Measurements from ENCODE around the gene POLR2H.

Gene POLR2H

DNA sequence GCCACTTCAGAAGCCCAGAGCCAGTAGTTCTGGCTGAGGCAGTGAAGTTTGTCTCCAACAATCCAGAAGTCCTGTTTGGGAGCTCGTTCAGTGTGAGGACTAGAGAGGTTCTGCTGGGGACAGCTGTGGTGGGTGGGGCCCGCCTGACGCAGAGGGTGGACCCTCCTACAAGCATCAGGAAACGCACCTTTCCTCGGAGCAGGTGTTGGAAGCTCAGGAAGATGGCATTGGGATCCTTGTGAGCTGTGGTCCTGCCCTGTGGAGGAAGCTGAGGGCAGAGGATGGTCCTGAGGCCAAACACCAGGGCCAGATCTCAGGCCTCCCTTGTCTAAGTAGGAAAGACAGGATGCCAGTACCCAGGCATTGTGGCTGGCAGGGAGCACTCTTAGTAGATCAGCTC, 11.4 kb downstream of the POLR2H start:
- no peak for DNase-seq

DNA sequence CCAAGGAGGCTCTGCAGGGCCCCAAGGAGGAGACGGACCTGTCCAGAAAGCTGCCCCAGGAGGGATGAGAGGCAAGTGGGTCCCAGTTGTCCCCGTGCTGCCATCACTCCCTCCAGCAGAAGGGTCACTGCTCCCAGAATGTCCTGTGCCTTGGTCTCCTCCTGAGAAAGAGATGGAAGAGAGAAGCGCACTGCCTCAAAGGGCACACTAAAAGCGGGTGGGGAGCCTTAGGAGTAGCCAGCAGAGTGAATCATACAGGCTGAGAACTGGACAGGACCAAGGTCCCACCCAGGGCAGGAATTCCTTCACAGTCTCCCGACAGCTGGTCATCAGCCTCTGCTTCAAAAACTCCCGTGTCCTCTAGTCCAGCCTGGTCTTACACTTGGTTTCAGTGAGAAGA, 11.9 kb downstream of the POLR2H start:
- no peak for DNase-seq

DNA sequence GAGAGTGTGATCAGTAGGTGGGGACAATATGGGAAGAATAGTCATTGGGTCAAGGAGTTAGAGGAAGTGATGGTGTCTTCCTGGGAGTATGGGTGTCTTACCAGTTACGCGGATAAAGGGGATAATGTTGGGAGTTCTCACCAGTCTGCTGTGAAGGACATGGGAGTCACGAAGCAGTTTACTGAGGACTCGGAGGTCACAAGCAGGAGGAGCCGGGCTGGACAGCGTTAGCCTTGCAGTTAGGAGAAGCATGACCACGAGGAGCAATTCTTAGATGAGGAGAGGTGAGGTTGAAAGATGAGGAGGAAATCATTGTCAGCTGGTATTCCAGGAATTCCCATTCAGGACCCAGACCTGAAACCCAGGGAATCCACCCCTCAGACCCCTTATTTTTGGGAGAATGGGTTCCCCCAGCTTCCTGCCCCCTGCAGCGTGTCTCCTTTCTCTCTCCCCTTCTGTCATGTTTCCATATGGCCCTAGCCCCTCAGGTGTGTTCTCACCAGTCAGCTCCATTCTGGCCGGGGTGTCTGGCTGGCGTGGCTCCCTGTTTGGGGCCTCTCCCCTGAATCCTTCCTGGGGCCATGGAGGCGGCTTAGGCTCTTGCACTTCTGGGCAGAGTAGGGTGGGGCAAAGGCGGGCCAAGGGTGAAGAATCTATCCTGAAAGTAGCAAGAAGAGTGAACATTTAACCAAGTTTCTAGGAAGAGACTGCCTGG, 14.4 kb downstream of the POLR2H start:
- no peak for DNase-seq

DNA sequence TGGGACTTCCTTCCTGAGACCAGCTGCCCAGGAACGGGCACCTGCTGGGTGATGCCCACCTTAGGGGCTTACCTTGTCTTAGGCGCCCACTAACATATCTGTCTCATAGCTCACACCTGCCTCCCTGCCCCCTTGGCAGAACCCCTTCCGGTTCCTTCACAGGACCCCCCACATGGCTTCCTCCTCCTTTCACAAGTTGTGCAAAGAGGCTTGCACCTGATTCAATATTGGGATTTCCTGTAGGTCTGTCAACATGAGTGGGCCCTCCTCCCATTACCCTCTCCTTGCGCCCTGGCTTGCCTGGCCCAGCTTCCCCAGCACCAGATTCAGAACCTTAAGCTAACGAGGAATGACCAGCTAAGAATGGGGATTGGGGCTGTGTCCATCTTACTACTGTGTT, 15.9 kb downstream of the POLR2H start:
- DNase-seq = no peak

DNA sequence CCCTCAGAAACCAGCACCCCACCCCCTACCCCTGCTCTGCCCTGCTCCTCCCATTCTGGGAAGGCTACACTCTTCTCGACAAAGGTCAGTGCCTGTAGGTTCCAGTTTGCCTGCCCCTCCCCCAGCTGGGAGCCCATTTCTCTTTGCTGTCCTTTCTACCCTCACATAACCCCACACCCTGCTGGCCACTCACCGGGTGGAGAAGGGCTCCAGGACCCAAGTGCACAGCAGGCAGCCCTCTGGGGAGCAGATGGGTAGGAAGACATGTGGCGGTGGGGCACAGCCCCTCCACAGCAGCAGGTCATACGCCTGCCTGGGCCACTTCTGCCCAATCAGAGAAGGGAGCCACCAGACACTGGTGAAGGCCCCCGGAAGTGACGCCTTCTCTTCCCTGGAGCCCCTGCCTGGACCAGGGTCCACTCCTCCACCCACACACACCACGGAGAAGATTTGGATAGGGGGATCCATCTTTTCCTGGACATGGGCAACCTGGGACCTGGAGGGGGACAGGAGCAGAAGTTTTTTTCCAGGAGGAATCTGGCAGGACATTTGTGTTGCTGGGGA, 16.5 kb downstream of the POLR2H start, which contains the start of gene THPO:
Gene THPO (minus strand): TSS at position 326 of the 564 bp plus-strand sequence. CDS start 1,948 bp downstream, outside the sequence.
- DNase-seq = no peak

DNA sequence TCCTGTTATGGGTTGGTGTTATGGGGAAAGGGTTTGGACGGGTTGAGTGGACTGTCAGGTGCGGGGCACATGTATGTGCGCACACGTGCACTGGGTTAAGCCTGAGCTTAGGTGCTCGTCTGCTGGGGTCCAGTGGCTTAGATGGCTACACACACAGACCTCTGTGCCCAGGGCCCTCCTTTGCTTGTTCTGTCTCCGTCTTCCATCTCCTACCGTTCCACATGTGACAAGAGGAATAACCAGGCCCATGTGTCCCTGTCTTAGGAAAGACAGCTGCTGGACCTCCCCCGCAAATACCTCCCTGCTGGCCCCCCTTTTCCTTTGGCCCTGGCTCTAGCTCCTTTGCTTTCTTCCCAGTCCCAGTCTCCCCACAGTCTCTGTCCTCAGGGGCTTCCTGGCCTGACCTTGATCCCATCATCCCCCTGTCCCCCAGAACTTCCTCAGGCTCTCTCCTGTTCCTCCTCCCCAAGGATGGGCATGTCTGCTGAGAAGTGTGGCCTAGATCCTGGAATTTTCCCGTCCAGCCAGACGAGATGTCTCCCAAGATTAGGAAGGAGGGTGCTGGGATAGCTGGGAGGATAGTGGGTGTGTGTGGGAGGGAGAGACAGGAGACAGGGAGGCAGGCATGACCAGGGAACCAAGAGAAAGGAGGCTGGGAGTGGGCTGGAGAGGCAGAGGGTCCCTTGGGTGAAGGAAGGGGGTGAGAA, 17.3 kb downstream of the POLR2H start:
- no peak for DNase-seq

DNA sequence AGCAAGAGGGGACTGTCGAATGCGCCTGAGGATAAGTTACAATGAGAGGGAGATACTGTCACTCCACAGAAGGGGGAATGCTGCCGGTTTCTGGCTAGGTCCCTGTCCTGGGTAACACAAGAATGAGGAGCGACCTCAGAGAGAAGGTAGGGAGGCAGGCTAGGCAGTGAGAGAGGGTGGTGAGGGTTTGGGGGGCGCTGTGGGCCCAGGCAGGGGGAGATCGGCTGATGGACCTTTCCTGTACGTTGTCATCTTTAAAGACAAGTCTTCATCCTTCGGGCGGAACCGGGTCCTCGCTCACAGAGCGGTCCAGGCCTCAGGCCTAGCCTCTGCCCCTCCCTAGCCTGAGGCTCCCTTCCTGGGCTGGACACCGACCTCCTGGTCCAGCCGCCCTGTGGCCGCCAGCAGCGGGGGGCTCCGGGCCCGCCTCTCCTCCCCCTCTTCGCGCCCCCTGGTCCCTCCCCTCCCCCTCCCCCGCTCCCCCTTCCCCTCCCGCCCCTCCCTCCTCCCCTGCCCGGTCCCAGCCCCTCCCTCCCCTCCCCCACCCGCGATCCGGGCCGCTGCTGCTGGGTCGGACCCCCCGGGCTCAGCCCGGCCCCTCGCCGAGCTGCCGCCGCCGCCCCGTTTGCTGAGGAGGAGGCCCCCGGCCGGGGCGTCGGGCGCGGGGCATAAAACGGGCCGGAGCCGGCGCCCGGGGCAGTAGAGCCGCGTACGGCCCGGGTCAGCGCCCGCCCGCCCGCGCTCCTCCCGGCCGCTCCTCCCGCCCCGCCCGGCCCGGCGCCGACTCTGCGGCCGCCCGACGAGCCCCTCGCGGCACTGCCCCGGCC, 18.1 kb downstream of the POLR2H start, which contains the start of gene CHRD:
Gene CHRD (plus strand): TSS at position 697 of the 827 bp plus-strand sequence. CDS start 265 bp downstream, outside the sequence.
- no peak for DNase-seq

DNA sequence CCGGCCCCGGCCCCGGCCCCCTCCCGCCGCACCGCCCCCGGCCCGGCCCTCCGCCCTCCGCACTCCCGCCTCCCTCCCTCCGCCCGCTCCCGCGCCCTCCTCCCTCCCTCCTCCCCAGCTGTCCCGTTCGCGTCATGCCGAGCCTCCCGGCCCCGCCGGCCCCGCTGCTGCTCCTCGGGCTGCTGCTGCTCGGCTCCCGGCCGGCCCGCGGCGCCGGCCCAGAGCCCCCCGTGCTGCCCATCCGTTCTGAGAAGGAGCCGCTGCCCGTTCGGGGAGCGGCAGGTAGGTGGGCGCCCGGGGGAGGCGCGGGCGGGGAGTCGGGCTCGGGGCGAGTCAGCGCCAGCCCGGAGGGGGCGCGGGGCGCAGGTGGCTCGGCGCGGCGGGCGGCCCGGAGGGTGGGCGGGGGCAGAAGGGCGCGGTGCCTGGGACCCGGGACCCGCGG, 18.7 kb downstream of the POLR2H start:
- peak; percentile 34 for DNase-seq

DNA sequence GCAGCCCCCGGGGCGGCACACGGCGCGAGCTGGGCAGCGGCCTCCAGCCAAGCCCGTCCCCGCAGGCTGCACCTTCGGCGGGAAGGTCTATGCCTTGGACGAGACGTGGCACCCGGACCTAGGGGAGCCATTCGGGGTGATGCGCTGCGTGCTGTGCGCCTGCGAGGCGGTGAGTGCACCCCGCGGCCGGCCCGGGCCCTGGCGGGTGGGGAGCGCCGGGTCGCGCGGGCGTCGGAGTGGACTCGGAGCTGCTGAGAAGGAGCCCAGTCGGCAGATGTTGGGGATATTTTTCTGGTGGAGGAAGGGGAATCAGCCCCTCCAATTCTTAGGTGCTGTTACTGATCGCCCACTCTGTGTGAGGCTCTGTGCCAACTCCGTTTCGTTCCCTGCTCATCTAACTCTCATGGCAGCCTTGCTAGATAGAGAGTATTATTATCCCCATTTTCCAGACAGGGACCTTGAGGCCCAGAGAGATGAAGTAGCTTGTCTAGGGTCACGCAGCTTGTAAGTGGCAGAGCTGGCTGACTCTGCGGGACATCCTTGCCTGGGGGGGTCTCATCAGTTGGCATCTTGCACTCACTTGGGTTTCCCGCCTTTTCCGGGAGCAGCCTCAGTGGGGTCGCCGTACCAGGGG, 19.2 kb downstream of the POLR2H start:
- DNase-seq = no peak

DNA sequence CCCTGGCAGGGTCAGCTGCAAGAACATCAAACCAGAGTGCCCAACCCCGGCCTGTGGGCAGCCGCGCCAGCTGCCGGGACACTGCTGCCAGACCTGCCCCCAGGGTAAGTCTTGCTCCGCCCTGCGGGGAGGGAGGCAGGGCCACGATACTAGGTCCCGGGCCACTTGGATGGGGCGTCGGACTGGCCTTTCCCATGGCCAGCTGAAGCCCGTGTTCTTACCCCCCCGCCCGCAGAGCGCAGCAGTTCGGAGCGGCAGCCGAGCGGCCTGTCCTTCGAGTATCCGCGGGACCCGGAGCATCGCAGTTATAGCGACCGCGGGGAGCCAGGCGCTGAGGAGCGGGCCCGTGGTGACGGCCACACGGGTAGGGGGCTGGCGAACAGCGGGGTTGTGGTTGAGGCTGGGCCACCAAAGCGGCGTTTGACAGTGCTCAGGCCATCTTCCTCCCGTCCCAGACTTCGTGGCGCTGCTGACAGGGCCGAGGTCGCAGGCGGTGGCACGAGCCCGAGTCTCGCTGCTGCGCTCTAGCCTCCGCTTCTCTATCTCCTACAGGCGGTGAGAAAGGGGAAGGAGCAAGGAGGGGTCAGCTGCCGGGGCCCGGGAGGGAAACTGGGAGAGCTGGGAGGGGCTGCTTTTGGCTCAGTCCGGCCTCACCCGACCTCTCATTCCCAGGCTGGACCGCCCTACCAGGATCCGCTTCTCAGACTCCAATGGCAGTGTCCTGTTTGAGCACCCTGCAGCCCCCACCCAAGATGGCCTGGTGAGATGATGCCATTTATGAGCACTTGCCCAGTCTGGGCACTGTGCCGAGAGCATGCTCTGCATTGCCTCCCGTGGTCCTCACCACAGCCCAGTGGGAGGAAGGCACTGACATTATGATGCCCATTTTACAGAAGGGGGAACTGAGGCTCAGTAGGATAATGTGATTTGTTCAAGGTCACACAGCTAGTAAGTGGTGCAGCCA, 20.0 kb downstream of the POLR2H start:
- DNase-seq = no peak

DNA sequence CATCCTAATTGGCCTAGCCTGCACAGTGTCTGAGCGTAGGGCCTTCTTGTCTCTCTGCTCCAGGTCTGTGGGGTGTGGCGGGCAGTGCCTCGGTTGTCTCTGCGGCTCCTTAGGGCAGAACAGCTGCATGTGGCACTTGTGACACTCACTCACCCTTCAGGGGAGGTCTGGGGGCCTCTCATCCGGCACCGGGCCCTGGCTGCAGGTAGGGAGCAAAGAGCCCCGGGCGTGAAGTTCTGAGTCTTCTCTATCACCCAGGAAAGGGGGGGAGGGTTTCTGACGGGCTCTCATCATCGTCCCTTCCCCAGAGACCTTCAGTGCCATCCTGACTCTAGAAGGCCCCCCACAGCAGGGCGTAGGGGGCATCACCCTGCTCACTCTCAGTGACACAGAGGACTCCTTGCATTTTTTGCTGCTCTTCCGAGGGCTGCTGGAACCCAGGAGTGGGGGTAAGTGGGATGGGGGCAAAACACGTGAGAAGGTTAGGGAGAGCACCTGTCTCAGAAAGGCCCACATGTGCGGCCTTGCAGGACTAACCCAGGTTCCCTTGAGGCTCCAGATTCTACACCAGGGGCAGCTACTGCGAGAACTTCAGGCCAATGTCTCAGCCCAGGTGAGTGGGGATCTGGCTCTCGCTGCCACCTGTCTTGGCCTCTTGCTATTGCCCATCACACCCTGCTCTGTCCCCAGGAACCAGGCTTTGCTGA, 21.0 kb downstream of the POLR2H start:
- DNase-seq = no peak

DNA sequence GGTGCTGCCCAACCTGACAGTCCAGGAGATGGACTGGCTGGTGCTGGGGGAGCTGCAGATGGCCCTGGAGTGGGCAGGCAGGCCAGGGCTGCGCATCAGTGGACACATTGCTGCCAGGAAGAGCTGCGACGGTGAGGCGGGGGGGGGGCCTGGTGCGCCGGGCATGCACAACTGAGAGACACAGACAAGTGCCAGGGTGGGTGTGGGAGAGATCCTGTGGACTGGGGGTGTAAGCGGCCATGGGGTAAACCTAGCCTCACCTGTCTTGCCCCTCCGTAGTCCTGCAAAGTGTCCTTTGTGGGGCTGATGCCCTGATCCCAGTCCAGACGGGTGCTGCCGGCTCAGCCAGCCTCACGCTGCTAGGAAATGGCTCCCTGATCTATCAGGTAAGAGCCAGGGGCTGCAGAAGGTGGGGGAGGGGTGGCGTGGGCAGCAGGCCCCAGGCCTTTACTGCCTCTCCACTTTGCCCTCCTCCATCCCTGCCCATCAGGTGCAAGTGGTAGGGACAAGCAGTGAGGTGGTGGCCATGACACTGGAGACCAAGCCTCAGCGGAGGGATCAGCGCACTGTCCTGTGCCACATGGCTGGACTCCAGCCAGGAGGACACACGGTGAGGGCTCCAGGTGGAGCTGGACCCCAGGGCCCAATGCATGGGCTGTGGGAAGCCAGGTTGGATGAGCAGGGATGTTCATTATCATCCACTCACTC, 21.7 kb downstream of the POLR2H start:
- DNase-seq = no peak

DNA sequence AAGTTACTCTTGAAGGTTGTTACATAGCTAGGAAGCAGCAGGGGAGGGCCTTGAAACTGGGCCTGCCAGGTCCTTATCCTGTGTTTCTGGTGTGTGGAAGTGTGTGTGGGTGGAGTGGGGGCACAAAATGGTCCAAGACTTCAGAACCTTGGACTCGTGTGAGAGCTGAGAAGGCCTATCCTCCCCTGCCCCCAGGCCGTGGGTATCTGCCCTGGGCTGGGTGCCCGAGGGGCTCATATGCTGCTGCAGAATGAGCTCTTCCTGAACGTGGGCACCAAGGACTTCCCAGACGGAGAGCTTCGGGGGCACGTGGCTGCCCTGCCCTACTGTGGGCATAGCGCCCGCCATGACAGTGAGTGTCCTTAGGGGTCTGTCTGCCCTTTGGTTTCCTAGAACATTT, 22.8 kb downstream of the POLR2H start:
- DNase-seq = no peak

DNA sequence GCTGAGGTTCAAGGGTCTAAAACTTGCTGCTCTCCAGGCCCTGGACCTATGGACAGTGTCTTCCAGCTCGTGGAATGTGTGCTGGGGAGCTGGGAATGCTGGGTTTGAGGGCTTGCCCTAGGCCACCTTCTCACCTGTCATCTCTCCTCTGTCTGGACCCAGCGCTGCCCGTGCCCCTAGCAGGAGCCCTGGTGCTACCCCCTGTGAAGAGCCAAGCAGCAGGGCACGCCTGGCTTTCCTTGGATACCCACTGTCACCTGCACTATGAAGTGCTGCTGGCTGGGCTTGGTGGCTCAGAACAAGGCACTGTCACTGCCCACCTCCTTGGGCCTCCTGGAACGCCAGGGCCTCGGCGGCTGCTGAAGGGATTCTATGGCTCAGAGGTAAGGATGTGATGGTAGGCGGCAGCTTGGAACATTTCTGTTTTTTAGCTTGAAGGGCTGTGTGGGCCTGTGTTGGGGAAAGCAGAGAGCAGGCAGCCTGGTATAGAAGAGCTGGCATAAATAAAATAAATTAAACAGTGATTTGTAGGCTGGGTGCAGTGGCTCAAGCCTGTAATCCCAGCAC, 23.4 kb downstream of the POLR2H start:
- no peak for DNase-seq

DNA sequence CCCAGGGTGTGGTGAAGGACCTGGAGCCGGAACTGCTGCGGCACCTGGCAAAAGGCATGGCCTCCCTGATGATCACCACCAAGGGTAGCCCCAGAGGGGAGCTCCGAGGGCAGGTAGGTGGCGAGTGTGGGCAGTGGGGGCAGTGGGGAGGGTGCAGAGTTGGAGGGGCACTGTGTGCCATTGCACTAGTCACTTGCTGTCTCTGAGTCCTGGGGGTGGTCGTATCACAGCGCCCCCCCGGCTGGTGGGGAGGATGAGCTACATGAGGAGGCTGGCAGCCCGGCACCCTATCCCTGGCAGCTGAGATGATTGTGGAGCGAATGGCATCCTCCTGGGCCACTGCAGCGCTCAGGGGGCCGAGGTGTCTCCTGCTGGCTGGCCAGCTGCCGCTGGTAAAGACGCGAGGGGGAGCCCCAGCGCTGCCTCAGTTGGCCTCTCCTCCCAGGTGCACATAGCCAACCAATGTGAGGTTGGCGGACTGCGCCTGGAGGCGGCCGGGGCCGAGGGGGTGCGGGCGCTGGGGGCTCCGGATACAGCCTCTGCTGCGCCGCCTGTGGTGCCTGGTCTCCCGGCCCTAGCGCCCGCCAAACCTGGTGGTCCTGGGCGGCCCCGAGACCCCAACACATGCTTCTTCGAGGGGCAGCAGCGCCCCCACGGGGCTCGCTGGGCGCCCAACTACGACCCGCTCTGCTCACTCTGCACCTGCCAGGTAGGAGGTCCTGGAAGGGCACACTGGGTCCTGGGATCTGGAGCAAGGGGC, 24.7 kb downstream of the POLR2H start:
- no peak for DNase-seq

DNA sequence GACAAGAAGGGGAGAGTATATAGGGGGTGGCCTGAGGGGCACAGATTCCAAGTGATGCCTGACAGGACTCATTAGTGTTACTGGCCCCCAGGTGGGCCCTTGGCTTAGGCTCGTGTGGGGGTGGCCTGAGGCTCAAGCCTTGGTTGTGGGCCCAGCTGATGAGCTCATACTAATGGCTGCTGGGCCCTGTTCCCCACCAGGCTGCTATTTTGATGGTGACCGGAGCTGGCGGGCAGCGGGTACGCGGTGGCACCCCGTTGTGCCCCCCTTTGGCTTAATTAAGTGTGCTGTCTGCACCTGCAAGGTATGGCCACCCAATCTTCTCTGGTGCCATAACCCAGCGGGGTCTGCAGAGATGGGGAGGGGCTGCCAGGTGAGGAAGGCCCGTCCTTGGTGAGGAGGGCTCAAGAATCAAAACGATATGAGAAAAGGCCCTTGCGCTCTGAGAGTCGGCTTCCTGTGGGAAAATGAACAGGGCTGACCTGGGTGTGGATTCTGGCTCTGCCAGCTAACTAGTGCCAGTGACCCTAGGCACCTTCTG, 25.7 kb downstream of the POLR2H start:
- DNase-seq = no peak

DNA sequence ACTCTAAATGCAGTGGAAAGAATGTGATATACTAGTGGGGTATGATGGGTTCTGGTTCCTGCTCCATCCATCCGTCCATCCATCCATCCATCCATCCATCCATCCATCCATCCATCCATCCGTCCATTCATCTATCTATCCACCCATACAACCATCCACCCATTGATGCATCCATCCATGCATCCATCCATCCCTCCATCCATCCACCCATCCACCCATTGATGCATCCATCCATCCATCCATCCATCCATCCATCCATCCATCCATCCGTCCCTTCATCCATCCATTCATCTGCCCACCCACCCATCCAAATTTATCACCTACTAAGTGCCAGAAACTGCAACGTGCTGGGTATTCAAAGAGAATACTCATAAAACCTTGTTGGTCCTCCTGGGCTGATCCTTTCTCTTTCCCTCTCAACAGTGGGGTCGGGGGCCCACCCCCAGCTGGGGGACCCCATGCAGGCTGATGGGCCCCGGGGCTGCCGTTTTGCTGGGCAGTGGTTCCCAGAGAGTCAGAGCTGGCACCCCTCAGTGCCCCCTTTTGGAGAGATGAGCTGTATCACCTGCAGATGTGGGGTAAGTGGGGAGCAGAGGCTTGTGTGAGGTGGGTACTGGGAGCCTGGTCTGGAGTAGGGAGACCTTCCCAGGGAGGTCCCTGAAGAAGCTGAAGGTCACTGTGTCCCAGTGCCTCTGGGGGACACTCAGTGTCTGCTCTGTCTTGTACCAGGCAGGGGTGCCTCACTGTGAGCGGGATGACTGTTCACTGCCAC, 26.8 kb downstream of the POLR2H start:
- DNase-seq = no peak

DNA sequence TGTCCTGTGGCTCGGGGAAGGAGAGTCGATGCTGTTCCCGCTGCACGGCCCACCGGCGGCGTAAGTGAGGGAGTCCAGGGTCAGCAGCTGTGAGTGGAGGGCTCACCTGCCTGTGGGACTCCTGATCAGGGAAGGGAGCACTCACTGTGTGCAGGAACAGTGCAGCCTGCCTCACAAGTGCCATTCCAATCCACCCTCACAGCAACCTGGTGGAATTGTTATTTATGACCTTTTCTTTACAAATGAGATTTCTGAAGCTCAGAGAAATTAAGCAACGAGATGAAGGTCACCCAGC, 27.4 kb downstream of the POLR2H start:
- no peak for DNase-seq
